ENCODE measurements around the gene RBBP5.

RBBP5 gene

DNA sequence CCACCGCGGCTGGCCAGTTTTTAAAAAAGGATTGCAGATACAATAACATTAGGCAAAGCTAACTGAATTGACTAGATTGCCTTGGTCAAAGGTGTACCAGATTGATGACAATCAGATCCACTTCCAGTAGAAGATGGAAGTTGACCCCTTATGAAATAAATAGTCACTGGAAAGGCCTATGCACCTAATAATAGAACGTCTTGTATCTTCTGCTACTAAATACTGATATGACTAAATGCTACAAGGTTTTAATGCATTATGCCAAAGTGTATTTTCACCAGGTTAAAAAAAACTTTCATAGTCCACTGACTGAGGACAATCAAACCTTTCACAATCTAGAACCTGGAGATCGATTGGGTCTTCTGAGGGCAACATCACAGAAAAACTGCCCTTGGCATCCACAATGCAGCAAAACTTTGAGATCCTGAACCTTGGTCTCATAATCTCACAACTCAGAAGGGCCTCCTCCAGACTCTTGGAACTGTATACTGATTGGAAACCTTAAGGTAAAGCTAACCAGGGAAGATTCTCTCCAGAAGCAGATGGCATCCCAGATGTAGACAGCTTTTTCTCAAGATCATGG is 7.8 kb upstream of the RBBP5 start:
- DNase-seq: no peak
- no peak for ATAC-seq

DNA sequence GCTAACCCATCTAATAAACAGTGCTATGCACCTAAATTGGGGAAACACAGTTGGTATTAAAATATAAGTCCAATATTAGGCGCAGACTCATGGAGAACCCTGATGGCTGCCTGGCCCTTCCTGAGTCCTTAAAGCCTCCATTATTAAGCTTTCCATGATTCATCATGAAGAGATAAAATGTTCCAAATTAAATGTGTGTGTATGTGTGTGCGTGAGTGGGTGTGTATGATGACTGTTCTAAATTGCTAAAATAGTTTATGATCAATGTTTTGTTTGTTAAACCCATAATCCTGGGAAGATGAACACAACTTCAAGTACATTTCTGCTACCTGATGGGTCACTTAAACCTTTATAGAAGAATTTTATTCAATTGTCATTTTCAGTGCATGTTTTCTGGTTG is 6.3 kb upstream of the RBBP5 start:
- no peak for ATAC-seq

DNA sequence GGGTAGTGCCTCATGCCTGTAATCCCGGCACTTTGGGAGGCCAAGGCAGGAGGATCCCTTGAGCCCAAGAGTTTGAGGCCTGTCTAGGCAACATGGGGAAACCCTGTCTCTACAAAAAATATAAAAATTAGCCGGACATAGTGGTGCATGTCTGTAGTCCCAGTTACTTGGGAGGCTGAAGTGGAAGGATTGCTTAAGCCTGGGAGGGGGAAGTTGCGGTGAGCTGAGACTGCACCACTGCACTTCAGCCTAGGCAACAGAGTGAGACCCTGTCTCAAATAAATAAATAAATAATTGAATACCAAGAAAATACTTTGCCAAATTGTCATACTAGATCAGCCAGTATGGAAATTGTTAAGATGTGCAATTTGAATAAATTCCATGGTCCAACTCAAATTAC is 5.9 kb upstream of the RBBP5 start:
- no peak for ATAC-seq
- no peak for DNase-seq

More for the DNA sequence above, 6.3 kb upstream of the RBBP5 start:
- DNase-seq: no peak

DNA sequence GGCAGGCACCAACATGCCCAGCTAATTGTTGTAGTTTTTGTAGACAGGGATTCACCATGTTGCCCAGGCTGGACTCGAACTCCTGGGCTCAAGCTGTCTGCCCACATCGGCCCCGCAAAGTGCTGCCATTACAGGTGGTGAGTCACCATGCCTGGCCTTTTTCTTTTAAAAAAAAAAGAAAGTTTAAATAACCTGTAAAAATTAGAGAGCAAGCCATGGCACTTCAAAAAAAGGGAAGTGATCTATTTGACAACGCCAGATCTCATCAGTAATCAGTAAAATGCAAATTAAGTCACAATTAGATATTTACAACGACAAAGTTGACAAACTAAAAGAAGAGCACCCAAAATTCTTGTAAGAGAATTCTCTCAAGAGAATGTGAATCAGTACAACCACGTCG is 2.9 kb upstream of the RBBP5 start:
- ATAC-seq (no peak), DNase-seq (no peak)

DNA sequence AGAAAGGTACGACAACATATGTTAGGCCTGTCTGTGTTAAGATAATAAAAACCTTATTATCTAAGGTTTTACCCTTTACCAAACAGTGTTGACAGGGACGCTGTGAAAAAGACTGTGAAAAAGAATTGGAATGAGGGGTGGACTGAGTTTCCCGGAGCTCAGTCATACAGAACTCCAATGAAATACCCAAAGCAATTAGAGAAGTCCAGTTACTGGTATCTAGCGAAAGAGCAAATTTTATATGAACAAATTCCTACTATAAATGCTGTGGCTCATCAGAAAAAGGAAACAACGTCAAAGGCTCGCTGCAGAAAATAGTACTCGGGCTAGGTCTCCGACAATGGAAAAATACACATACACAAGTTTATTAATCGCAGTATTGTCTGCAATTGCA is 708 bp upstream of the RBBP5 start:
- ATAC-seq: no peak

DNA sequence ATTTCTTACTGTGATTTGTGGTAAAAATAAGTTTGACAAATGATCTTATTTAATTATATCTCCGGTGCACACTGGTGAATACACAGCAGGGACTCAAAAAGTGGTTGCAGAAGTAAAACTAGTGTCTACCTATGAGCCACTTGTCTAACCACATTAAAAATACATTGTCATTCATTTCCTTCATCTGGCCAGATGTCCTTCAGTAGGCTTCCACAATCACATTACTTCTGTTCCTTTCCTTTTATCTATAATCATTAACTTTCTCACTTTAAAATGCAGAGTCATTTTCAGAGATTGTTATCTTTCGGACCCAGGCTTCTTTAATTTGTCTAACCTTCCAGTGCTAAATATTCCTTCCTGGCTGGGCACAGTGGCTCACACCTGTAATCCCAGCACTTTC is 3.0 kb downstream of the RBBP5 start:
- DNase-seq (no peak), ATAC-seq (no peak)

More for the DNA sequence above, 708 bp upstream of the RBBP5 start:
- DNase-seq: no peak

DNA sequence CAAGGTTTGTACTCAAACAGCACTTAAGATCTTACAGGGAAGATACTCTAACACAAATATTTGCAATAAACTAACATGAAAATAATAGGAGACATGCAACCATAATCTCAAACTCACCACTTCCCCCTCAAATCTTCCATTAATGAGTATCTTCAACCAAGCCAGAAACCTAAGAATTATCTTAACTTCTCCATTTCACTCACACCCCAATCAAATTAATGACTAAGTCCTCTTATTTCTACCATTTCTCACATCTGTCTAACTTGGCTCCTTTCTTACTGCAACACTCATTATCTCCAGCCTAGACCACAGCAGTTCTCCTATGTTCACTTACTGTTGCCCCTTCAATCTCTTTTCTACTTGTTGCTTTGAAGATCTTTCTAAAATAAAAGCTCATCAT is 10.4 kb downstream of the RBBP5 start:
- ATAC-seq (no peak), DNase-seq (no peak)

DNA sequence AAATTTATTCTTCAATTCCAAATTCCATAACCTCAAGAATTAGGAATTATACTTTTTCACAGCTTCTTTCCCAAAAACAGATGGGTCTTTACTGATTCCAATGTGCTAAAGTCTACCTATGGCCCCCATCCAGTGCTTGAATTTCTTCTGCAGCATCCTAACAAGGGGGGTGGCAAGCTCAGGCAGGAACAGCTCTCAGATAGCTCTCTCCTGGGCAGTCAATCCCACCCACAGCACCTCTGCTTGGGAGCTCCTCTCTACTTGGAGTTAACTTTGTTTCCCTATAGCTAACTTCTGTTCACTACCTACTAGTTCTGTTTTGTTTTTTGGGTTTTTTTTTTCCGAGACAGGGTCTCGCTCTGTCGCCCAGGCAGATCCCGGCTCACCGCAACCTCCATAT is 12.1 kb downstream of the RBBP5 start:
- no peak for ATAC-seq
- DNase-seq: no peak

DNA sequence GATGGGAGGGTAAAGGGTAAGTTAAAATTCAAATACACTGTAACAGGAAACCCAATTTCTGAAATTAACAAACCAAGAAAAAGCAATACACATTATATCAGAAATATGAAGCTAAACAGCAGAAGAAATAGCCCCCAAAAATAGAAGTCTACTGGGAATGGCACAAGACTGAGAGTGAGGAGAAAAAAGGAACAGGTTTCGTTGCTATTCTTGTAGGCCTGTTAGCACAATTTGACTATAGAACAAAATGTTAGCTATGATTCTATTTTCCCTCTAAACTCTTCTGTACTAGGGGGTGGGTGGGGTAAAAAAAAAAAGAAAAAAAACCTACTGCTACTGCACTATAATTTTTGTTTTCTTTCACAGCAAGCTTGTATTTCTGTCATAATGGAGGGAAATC is 12.5 kb downstream of the RBBP5 start:
- DNase-seq (no peak), ATAC-seq (no peak)

DNA sequence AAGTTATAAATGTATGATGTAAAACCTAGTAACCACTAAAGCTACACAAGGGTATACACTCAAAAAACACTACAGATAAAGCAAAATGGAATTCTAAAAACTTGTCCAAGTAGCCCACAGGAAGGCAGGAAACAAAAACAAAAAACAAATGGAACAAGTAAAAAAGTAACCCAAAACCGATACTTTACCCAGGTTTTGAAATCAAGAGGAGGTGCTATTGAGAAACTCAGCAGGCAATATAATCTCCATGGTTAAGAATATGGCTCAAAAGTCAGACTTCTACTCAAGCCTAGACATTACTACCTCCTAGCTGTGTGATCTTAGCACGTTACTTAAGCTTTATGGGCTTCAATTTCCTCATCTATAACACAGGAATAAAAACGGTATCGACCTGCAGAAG is 13.3 kb downstream of the RBBP5 start:
- DNase-seq (no peak), ATAC-seq (no peak)

DNA sequence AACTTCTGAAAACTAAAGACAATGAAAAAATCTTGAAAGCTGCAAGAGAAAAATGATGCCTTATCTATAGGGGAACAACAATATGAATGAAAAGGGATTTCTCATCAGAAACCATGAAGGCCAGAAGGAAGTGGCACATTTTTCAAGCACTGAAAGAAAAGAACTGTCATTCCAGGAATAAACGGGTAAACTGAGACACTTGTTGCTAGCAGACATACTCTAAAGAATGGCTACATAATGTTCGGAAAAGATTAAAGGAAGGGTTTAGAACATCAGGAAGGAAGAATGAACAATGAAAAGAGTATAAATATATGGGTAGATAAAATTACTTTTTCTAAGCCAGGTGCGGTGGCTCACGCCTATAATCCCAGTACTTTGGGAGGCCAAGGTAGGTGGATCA is 14.5 kb downstream of the RBBP5 start:
- no peak for ATAC-seq
- DNase-seq: no peak

DNA sequence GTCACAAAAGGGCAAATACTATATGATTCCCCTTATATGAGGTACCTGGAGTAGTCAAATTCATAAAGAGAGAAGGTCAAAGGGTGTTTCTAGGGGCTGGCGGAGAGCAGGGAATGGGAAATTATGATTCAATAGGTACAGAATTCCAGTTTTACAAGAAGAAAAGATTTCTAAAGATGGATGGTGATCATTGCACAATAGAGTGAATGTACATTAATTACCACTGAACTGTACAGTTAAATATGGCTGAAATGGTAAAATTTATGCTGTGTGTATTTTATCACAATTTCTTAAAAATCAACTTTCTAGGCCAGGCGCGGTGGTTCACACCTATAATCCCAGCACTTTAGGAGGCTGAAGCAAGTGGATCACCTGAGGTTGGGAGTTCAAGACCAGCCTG is 19.4 kb downstream of the RBBP5 start:
- no peak for DNase-seq
- ATAC-seq: no peak

DNA sequence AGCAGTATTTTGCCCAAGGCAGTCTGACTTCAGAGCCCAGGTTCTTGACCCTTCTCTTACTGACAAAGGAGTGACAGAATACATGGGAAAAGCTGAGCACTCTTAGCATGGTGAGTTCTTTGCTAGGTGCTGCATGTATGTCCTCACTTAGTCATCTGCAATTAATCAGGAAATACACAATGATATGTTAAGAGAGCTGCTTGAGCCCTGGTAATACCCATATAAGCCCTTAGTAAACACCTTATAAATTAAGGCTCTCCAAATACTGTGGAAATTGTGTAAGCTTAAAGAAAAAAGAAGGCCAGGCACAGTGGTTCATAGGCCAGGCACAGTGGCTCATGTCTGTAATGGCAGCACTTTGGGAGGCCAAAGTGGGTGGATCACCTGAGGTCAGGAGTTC is 23.5 kb downstream of the RBBP5 start:
- DNase-seq (no peak), ATAC-seq (no peak)

DNA sequence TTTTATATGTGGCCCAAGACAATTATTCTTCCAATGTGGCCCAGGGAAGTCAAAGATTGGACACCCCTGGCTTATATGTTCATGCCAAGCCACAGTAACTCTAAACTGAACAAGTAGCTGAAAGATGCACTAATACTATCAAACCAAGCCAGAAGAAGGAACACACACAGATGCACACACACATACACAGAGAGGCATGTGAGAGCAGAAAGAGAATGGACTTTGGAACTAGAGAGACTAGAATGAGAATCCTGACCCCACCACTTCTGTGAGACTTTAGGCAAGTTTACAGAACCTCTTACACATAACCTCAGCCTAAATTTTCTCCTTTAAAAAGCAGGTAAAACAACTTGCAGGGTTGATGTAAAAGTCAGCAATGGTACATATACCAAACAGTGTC is 26.4 kb downstream of the RBBP5 start:
- no peak for DNase-seq

DNA sequence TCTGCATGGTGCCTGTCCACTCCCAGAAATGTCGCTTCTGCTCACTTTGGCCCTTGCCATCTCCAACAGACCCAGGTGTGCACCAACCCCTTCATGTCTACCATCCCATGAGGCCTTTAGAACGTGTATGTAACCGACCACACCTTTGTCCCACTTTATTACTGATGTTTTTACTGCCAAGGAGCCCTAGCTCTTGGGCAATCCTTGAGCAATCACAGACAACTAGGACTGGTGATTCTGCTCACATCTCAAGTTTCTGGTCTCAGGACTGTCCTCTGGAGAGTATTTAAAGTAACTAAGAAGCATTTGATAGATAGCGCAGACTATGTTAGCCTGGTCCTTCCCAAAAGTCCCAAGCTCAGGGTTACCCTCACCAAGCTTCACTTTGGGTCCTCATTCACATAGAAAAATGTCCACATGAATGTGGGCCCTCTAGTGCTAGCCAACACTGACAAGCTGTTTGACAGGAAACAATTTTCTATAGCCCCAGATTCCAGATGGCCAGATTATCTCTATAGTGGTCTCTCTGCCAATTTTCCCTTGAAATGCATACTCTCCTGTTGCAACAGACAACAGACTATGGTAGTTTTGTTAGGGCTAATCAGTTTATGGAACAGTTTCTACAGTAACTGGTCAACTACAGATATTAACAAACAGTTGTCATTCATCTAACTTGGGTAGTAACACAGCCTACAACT is 30.6 kb downstream of the RBBP5 start:
- ATAC-seq (no peak), DNase-seq (no peak)

More for the DNA sequence above, 26.4 kb downstream of the RBBP5 start:
- ATAC-seq: no peak

DNA sequence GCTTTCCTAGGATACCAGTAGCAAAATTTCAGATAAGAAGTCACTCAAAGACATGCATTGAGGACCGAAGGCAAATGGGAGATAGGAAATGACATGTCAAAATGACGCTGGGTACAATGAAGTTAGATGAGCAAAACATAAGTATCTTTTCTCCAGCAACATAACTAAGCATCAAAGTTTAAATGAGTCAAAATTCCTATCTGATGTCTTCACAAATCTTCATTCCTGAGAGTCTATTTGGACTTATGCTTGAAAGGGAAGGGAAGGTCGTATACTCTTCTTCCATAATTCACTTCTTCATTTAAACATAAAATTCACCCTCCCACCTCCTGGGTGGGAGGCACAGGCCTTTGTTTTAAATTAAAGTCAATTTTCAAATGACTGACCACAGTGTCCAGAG is 33.4 kb downstream of the RBBP5 start:
- DNase-seq: no peak
- no peak for ATAC-seq

DNA sequence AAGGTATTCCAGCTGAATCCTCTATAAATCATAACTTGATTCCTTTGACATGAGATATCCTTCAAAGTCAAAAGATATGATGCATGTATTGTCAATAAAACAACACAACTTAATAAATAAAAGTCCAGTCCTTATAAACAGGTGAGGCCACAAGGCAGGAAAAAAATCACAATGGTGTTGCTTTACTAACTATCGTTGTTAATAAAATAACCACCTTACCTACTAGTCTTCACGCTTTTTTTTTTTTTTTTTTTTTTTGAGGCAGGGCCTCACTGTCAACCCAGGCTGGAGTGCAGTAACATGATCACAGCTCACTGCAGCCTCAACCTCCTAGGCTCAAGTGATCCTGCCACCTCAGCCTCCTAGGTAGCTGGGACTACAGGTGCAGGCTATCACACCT is 37.4 kb downstream of the RBBP5 start, which contains the start of gene TMEM81:
Gene TMEM81 (minus strand): TSS at position 101 of the 400 bp plus-strand sequence. CDS start 140 bp downstream, outside the sequence.
- ATAC-seq: no peak

DNA sequence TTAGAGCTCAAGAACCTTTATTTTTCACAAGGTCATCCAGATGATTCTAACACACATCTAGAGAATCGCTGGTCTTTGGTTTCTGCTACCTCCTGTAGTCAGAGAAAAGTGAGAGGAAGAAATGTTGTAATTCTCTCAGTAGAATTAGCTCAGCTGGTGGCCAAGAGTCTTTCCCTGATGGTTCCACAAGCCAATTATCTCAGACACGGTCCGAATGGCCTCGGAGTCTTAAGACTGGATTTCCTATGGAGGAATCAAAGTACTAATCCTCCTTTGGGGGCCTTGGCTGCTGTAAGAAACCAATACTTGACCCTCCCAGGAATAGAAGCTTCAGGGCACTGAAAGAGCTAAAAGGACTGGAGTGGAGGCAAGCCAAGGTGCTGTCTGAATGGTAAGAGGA is 39.3 kb downstream of the RBBP5 start:
- DNase-seq (no peak), ATAC-seq (no peak)

More for the DNA sequence above, 37.4 kb downstream of the RBBP5 start, which contains the start of gene TMEM81:
- no peak for DNase-seq

DNA sequence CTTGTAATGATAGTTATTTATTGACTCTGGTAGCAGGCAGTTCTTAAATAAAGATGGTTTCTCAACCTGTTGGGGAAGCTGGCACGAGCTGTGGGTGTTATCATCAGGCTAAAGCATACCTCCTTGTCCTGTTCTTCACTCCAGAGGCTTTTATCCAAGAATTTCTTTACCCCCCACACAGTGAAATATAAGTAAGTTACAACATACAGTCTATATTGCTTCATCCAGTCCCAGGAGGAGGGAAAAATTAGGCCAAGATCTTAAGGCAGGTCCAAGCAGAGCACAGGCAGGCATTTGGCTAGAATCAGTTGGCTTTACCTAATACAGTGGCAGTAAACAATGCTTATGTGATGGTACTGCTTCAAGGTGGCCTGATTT is 43.9 kb downstream of the RBBP5 start:
- no peak for ATAC-seq
- DNase-seq: no peak

DNA sequence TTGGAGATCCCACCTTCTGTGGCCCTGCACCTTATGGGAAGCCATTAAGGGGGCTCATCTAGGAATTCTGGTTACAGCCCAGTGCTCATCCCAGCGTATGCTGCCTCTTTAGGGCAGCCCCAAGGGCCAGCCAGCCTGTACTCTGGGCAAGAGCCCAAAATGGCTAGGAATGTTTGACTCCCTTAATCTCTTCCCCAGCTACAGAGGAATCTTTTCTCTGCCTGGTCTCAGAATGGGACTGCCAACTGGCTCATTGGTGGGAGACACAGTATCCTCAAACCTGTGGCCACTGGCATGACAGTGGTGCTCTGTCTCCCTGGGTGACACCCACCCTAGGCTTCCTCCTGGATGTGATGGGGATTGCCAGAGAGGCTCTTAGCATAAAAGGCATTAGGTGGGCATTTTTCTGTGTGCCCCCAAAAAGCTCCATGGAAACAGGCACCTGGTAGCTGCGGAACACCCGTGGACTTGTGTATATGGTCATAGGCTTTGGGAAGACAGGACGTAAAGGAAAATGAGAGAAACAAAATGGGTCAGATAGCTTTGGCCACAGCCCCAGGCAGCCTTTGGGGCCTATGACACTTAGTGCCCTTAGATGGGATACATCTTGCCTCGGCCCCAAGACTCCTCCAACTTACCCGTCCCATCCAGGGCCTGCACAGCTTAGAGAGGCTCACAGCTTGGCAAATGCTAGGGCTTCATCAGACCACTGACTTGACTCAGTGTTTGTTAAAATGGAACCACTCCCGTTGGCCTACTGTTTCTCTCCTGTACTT is 44.4 kb downstream of the RBBP5 start:
- ATAC-seq: no peak
- DNase-seq: no peak

DNA sequence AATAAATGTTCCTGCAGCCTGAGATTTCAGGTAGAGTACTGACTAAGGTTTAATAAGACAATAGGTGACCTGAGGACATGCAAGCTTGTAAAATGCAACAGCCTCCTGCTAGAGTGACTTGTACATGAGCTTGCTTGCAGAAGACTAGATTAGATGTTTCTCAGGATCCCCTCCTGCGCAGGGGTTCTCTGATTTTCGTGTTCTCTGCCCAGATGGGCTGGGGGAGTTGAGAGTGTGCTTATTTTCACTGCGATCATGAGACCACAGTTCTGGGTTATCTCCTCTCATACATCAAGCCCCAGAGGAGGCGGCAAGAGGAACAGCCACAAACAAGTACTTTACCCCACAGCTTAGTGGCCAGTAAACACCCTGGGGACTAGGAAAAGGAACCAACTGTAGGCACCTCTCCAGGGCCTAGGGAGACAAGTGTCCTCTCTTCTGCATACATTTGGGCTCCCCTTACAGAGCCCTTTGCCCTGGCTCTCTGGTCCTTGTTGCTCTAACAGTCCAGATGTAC is 45.5 kb downstream of the RBBP5 start:
- no peak for ATAC-seq
- DNase-seq: no peak

DNA sequence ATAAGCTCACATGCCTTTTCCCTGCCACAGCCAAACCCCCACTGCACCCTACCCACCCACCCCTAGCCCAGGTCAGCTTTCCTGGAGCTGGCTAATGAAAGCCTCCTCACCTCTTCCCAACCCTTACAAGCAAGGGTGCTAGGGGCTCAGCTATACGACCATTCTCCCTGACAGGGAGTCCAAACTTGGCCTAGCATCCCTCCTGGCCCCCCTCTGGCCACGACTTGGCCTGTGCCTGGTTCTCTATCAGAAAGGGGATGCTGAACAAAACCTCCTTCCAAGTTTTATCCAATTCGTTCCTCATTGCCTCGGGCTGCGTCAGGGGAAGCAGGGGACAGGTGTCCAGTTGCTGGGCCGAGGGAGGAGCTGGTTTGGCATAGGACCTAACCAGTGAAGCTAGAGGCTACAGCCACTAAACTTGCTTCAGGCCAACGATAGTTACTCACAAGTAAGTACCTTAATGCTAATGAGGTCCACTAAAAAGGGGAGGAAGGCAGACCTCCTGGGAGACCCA is 46.1 kb downstream of the RBBP5 start:
- ATAC-seq (no peak), DNase-seq (no peak)

DNA sequence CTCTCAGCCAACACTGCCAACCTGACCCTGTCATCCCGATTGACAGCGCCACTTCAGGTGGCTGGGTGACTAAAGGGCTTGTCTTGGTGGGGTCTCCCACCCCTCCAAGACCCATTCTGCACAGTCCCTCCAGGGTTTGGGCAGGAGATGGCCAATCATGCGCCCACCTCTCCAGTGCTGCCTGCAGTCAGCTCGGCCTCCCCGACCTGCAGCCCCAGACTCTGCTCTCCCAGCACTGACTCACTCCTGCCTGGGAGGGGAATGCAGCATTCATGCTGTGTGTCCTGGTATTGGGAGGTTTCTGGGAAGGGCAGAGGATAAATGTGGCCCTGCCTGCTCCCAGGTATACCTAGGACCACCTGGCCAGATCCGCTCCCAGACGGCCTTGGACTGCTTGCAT is 47.3 kb downstream of the RBBP5 start:
- no peak for ATAC-seq

More for the DNA sequence above, 47.3 kb downstream of the RBBP5 start:
- no peak for DNase-seq
